ENCODE measurements around the gene PPP1R12A.

- TF ChIP-seq CTCF (IDR thresholded peaks at IDR 0.05) (no peak), POLR2A (IDR thresholded peaks at IDR 0.05) (no peak)
These were observed 22.0 kb upstream of the PPP1R12A start for GRCh38 chr12:79956896-79957295.
